Measurements from ENCODE around the gene PMM2.

PMM2 gene

GRCh38 chr16:8788578-8789172 lies 9.0 kb upstream of the PMM2 start:
- no peak for DNase-seq (ENCODE audit: low spot score)
- ChIA-PET POLR2A (ENCODE audit: low non-redundant PET) (no interaction called here), CTCF (no interaction called here)
- TF ChIP-seq CTCF (conservative IDR thresholded peaks at IDR 0.05; ENCODE audit: low read depth): no peak
- no peak overlapping the region for H3K27ac ChIP-seq

- POLR2A ChIA-PET (ENCODE audit: low non-redundant PET): no interaction called here
- TF ChIP-seq CTCF (conservative IDR thresholded peaks at IDR 0.05; ENCODE audit: low read depth): no peak
- no peak for DNase-seq (ENCODE audit: low spot score)
- no peak overlapping the region for H3K27ac ChIP-seq
- CTCF ChIA-PET: no interaction called here
Observed at GRCh38 chr16:8795091-8795490, 2.5 kb upstream of the PMM2 start.

- POLR2A ChIA-PET (ENCODE audit: low non-redundant PET): no interaction called here
Observed at GRCh38 chr16:8795818-8796217, 1.8 kb upstream of the PMM2 start.

GRCh38 chr16:8796469-8797363 lies 923 bp upstream of the PMM2 start:
- no peak for DNase-seq (ENCODE audit: low spot score)
- TF ChIP-seq CTCF (conservative IDR thresholded peaks at IDR 0.05; ENCODE audit: low read depth): no peak
- POLR2A ChIA-PET (ENCODE audit: low non-redundant PET): interaction anchor here (1.0 kb wide), 1 partner anchor 72 kb away, joined by 5 read pairs; the partner anchor contains the start of gene CARHSP1
- H3K27ac ChIP-seq: peak overlapping the region; percentile 72
- CTCF ChIA-PET: no interaction called here

More at GRCh38 chr16:8795818-8796217, 1.8 kb upstream of the PMM2 start:
- no peak for DNase-seq (ENCODE audit: low spot score)
- no peak overlapping the region for H3K27ac ChIP-seq
- CTCF ChIA-PET: no interaction called here
- TF ChIP-seq CTCF (conservative IDR thresholded peaks at IDR 0.05; ENCODE audit: low read depth): no peak

- CTCF ChIA-PET: interaction anchor here (1.0 kb wide), 1 partner anchor 82 kb away, joined by 3 read pairs; no protein-coding TSS in a partner anchor
- H3K27ac ChIP-seq: peak overlapping the region; percentile 72
- peak; percentile 37 for DNase-seq (ENCODE audit: low spot score)
- no peak for TF ChIP-seq CTCF (conservative IDR thresholded peaks at IDR 0.05; ENCODE audit: low read depth)
- POLR2A ChIA-PET (ENCODE audit: low non-redundant PET): interaction anchor here (0.6 kb wide), 1 partner anchor 73 kb away, joined by 3 read pairs; no protein-coding TSS in a partner anchor
Observed at GRCh38 chr16:8798174-8798527, 512 bp downstream of the PMM2 start.

GRCh38 chr16:8798535-8799157 lies 1.0 kb downstream of the PMM2 start:
- CTCF ChIA-PET: interaction anchor here (0.6 to 1.0 kb wide), 2 partner anchors 81 to 215 kb away, joined by 3 read pairs; no protein-coding TSS in a partner anchor

More at GRCh38 chr16:8798535-8799157, 1.0 kb downstream of the PMM2 start:
- no peak for TF ChIP-seq CTCF (conservative IDR thresholded peaks at IDR 0.05; ENCODE audit: low read depth)
- POLR2A ChIA-PET (ENCODE audit: low non-redundant PET): interaction anchor here (0.6 kb wide), 1 partner anchor 74 kb away, joined by 3 read pairs; no protein-coding TSS in a partner anchor
- DNase-seq (ENCODE audit: low spot score): no peak
- H3K27ac ChIP-seq: peak overlapping the region; percentile 72

Data from RWPE1 (cell line).